Epithelial cell of proximal tubule (primary cell): Measurements from ENCODE around the gene PAK5. TPM values are rescaled to one million over a fixed set of nuclear protein-coding genes. Genes with fewer than 3 reads are reported as not detected.

Experiments
- DNase-seq: peaks from one replicate; pipeline ENCODE4 v3.0.0-alpha.2; 2011; ENCODE audit warnings: low read depth
- H3K4me3 ChIP-seq: 2 replicates; pipeline ENCODE4 v1.5.1; 2011; ENCODE audit warnings: low read depth, mild to moderate bottlenecking, low read length
- total RNA-seq: library from RNA; depleted of rRNA; stranded (reverse); fragments of >200 nt; gene quantifications from 2 replicates; pipeline ENCODE4 v1.2.3, GENCODE V29; 2015
- TF ChIP-seq, protein P1 (sequence below): conservative IDR thresholded peaks from 2 replicates; pipeline ENCODE4 v1.5.1; 2012; ENCODE audit warnings: low read depth, mild to moderate bottlenecking, low read length

The PAK5 gene
- total RNA-seq, 1 donor from 2014 or later: not detected

DNA sequence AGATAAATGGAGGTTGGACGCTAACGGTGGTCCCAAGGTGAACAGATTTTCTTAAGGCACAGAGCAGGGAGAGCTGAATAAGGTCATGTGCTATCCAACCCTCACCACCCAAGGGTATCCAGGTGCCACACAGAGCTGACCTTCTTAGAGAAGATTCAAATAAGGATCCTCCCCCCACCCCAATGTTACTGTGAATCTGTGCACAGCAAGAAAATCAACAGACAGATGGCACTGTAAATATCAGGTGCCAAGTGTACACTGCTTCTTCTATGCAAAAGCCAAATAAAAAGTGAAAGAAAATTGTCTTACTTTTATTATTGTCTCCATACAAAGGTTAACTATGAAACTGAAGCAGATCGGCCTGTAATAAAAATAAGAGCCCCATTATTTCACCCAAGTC, 96.9 kb downstream of the PAK5 start:
- DNase-seq: no peak
- TF ChIP-seq, protein P1, sequence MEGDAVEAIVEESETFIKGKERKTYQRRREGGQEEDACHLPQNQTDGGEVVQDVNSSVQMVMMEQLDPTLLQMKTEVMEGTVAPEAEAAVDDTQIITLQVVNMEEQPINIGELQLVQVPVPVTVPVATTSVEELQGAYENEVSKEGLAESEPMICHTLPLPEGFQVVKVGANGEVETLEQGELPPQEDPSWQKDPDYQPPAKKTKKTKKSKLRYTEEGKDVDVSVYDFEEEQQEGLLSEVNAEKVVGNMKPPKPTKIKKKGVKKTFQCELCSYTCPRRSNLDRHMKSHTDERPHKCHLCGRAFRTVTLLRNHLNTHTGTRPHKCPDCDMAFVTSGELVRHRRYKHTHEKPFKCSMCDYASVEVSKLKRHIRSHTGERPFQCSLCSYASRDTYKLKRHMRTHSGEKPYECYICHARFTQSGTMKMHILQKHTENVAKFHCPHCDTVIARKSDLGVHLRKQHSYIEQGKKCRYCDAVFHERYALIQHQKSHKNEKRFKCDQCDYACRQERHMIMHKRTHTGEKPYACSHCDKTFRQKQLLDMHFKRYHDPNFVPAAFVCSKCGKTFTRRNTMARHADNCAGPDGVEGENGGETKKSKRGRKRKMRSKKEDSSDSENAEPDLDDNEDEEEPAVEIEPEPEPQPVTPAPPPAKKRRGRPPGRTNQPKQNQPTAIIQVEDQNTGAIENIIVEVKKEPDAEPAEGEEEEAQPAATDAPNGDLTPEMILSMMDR: no peak
- H3K4me3 ChIP-seq: no peak overlapping the region

DNA sequence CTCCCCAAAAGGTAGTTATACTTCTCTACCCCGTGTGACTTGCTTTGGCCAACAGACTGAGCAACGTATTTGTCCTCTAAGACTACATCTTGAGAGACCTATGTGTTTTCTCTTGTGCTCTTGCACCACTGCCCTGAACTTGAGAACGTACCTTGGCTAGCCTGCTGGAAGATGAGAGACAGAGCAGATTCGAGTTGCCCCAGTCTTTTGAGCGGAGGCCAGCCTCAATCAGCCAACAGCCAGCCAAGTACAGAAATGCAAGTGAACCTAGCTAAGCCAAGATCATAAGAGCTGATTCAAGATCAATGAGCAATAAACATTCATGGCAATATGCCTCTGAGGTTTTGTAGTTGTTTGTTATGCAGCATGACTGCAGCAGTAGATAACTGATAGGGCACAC, 98.4 kb downstream of the PAK5 start:
- no peak for DNase-seq
- TF ChIP-seq, protein P1: no peak
- no peak overlapping the region for H3K4me3 ChIP-seq

DNA sequence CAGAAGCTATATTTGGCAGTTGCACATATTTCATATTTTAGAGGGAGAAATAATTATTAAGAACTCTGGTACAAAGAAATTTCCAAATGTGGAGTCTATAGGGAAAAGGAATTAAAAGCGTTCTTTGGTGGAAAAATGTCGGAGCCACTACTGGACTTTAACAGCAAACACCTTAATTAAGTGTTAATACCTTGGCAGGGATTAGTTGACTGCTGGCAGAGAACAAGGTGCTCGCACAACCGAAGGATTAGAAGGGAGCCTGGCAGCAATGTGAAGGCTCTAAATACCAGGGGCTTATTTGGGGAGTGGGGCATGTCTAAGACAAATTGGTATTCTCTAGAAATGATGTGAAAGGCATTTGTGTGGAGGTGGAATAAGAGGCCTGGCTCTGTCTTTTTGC, 98.9 kb downstream of the PAK5 start:
- DNase-seq: no peak
- TF ChIP-seq, protein P1: no peak
- no peak overlapping the region for H3K4me3 ChIP-seq

DNA sequence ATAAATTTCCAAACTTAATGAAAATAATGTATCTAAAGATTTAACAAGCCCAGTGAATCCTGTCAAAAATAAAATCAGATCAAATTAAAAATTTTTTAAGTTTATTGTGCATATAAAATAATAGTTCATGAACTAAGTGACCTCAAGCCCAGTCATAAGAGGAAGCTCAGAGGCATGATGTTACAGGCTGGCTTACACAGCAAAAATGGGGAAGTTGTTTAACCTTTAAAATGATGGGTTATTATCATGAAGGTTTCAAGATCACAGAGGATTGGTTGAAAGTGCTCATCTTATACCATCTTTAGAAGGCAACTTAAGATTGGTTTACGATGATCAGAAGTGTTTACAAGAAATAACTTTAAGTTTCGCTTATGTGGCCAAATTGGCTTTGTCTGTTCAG, 102.5 kb downstream of the PAK5 start:
- DNase-seq: no peak
- H3K4me3 ChIP-seq: no peak overlapping the region
- TF ChIP-seq, protein P1: no peak

DNA sequence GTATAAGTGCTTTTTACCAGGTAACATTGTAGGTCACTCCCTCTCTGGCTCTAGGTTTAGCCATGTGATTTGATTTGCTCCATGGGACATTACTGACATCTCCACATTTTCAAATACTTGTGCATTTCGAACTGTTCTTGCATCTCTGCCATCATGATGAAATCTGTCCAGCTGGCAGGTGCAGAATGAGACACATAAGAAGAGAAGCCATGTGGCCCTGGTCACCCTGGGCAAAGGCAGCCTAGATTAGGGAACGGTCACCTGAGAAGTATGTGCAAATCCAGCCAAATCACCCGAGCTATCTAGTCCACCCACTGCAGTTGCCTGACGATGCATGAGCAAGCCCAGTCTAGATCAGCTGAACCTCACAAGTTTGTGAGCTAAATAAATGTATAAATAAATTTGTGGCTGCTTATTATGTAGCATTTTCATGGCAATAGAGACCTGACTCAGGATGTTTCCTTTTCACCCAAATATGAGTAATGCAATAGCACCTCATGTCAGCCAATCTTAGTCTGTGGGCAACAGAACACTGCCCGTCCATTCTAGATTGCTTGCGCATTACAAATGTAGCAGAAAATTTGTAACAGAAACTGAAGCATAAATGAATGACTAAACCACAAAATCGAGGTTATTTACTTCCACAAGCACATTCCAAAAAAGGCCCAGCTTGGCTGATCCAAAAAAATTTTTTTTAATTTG, 115.2 kb downstream of the PAK5 start:
- no peak overlapping the region for H3K4me3 ChIP-seq
- DNase-seq: no peak
- TF ChIP-seq, protein P1: no peak

DNA sequence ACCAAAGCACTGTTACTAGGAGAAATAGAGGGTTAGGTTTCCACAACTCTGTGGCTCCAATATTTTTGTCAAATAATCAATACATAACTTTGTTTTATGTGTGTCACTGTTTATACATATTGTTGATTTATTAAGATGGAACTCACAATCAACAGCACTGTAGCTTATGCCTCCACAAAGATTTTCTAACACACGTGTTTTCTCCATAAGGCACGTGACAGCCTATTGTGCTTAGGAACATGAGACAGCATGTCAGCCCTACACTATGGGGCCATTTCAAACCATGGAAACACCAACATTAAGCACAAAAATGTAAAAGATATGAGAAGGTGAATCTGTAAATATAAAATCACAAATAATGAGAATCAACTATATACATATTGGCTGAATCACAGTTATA, 127.0 kb downstream of the PAK5 start:
- no peak for DNase-seq
- TF ChIP-seq, protein P1: no peak
- no peak overlapping the region for H3K4me3 ChIP-seq

DNA sequence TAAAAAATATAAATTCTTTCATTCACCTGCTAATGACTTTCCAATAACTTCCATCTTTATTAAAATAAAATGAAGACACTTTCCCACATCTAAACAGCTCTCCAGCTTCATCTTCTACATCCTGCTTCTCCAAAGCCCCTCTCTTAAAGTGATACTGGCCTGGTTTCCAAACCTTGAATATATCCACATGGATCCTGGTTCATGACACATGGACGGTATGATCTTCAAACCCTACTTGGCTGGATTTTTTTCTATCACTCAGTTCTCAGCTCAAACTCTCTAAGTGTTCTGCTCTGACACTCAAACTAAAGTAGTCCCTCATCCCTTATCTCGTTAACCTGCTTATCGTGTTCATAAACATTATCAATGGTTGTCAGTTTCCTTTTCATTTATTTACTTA, 128.2 kb downstream of the PAK5 start:
- no peak for DNase-seq
- H3K4me3 ChIP-seq: no peak overlapping the region
- TF ChIP-seq, protein P1: no peak
